Stomach (tissue), 9 donors: ENCODE results near the gene NOTCH4. TPM values are rescaled to one million over a fixed set of nuclear protein-coding genes. Genes with fewer than 3 reads are reported as not detected.

ENCODE experiments used
- DNase-seq, 2 donors: peaks; one replicate each; pipeline versions ENCODE4 v3.0.0 to v3.0.0-alpha.2; 2013 to 2019
- H3K27ac ChIP-seq, 5 donors: fragments of 200-600 bp in 4 of 5; sonication (generic) in 4 of 5; one replicate each; pipeline ENCODE4 v1.5.1; 2013 to 2019; ENCODE audit warnings: mild to moderate bottlenecking in 1 of 5, moderate library complexity in 1 of 5
- H3K27me3 ChIP-seq, 3 donors: fragments of 200-600 bp; sonication (generic); one replicate each; pipeline ENCODE4 v1.5.1; 2017 to 2019; ENCODE audit warnings: mixed run types in 1 of 3
- H3K36me3 ChIP-seq, 4 donors: fragments of 200-600 bp; sonication (generic); 1 replicate in 3 of 4; 2 replicates in 1 of 4; pipeline ENCODE4 v1.5.1; 2016 to 2019
- H3K4me1 ChIP-seq, 4 donors: fragments of 200-600 bp; sonication (generic); one replicate each; pipeline ENCODE4 v1.5.1; 2016 to 2019
- H3K4me3 ChIP-seq, 4 donors: fragments of 200-600 bp; sonication (generic) in 3 of 4; one replicate each; pipeline ENCODE4 v1.5.1; 2016 to 2019; ENCODE audit warnings: mild to moderate bottlenecking in 1 of 4
- H3K9me3 ChIP-seq, 4 donors: fragments of 200-600 bp; sonication (generic); one replicate each; pipeline ENCODE4 v1.5.1; 2016 to 2019
- CTCF ChIP-seq, 7 experiments: fragments of 450-650 bp in 4 of 7; fragments of 200-600 bp in 3 of 7; sonication (generic) in 3 of 7; IDR thresholded peaks; one replicate each; pipeline ENCODE4 v1.5.1; 2016 to 2019; ENCODE audit warnings: antibody characterized with exemption in 7 of 7, control low read depth in 2 of 7, mild to moderate bottlenecking in 1 of 7
- EP300 ChIP-seq: sonication (generic); formaldehyde crosslinking; IDR thresholded peaks from one replicate; pipeline ENCODE4 v1.6.1; 2017; ENCODE audit warnings: antibody characterized with exemption
- POLR2A ChIP-seq, 4 donors: fragments of 450-650 bp; IDR thresholded peaks; one replicate each; pipeline ENCODE4 v1.6.1; 2016; ENCODE audit warnings: antibody characterized with exemption in 4 of 4, control low read depth in 2 of 4, mild to moderate bottlenecking in 1 of 4, moderate library complexity in 1 of 4
- POLR2AphosphoS5 ChIP-seq, 3 donors: sonication (generic); formaldehyde crosslinking; IDR thresholded peaks; one replicate each; pipeline ENCODE4 v1.6.1; 2016; ENCODE audit warnings: antibody characterized with exemption in 3 of 3
- WGBS, 5 donors: extraction: QIAGEN DNeasy Blood & Tissue Kit in 3 of 5; methylation state at CpG; one replicate each; pipeline versions ENCODE4 v1.1.5 to v1.1.7; 2013 to 2018; 5-methylcytosine and 5-hydroxymethylcytosine counted together
- intact Hi-C: fragments of 100-400 bp; cut with DNase I; formaldehyde crosslinking; loops from one replicate; pipeline ENCODE4 v1.15.1; 2023; ENCODE audit warnings: low total_unique reads
- polyA plus RNA-seq, 3 donors: library from polyadenylated mRNA; stranded (reverse); fragments of 200-250 nt; gene quantifications; one replicate each; pipeline ENCODE4 v1.2.3, GENCODE V29; 2013
- total RNA-seq, 5 donors: library from RNA; depleted of rRNA; stranded (reverse); fragments of >200 nt; gene quantifications; one replicate each; pipeline versions ENCODE4 v1.1.0 to v1.2.3, GENCODE V29; 2014 to 2016
- donor health status: healthy with polysubstance abuse.
- donor health status: Bipolar disorder and iron deficiency.
- donor health status: healthy.

Gene NOTCH4
- total and polyA plus RNA-seq, 8 donors, result 7.3 to 45.5 (median 13.7) TPM

- Histone ChIP-seq H3K4me1 (peaks cover 34 to 54% (median 40%) of the 10 kb centered on the region in 4 donors), H3K9me3 (no peaks in the 10 kb centered on the region), H3K36me3 (peaks cover 42 to 73% (median 71%) of the 10 kb centered on the region in 4 donors), H3K27ac (peak overlapping the region; percentile 39 to 75 (median 69)), H3K4me3 (no peak overlapping the region), H3K27me3 (no peaks in the 10 kb centered on the region)
- no peak for DNase-seq
- intact Hi-C loops, result no loop called here
- TF ChIP-seq EP300, result no peak
- TF ChIP-seq POLR2A (IDR thresholded peaks at IDR 0.05), result no peak
- no peak for TF ChIP-seq POLR2AphosphoS5 (IDR thresholded peaks at IDR 0.05)
- TF ChIP-seq CTCF (IDR thresholded peaks at IDR 0.05), result no peak
- WGBS, 5 donors, result 37 to 63% (median 55%) methylated on average over 2 of the region's 2 CpGs
These were observed 55.5 kb downstream of the NOTCH4 start for GRCh38 chr6:32168350-32168749.

DNA sequence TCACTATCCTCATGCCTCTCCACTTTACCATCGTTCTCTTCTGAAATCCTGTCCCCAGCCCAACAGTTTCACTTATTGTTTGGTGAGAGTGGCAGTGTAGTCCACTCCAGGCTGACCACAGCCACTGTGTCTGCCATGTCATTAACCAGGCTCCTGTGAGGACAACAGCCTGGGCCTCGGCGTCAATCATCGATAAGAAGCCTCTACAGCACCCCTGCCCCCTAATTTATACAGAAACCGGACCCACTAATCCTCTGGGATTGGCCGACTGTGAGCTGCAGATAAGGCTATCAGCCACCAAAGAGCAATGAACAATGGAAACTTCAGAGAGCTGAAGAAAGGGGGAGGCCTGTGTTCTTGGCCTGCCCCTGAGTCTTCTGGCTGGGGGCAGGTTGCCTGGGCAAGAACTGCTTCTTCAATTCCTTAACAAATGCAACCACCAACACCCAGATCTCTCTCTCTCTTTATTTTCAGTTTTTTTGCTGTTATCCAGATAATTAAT lies 56.1 kb downstream of the NOTCH4 start:
- Histone ChIP-seq H3K4me1 (peaks cover 29 to 54% (median 37%) of the 10 kb centered on the region in 4 donors), H3K36me3 (peaks cover 42 to 78% (median 76%) of the 10 kb centered on the region in 4 donors), H3K9me3 (no peaks in the 10 kb centered on the region), H3K4me3 (no peak overlapping the region), H3K27me3 (no peaks in the 10 kb centered on the region), H3K27ac (peak overlapping the region; percentile 28 to 75 (median 69))
- no peak for TF ChIP-seq EP300
- 27 to 41% (median 36%) methylated on average over 6 of the region's 6 CpGs for WGBS, 5 donors
- intact Hi-C loops, result no loop called here
- peak in 1 of 2 donors; percentile 65 for DNase-seq

DNA sequence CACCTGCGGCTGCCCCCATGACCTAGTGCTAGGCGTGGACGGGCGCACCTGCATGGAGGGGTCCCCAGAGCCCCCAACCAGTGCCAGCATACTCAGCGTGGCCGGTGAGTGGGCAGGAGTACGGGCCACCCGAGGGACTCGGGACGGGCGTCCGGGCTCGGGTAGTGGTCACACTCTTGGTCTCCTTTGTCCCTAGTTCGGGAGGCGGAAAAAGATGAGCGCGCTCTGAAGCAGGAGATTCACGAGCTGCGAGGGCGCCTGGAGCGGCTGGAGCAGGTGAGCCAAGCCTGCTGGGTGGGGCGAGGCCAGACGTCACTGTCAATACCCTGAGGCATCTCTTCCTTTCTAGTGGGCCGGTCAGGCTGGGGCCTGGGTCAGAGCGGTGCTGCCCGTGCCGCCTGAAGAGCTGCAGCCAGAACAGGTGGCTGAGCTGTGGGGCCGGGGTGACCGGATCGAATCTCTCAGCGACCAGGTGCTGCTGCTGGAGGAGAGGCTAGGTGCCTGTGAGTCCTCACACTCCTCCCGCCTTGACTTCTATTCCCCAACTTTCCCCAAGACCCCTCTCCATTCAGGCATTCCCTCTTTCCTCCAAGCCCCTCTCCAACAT lies 56.6 kb downstream of the NOTCH4 start:
- DNase-seq, result no peak
- H3K9me3 ChIP-seq, result no peaks in the 10 kb centered on the region
- 53 to 79% (median 64%) methylated on average over 24 to 32 of the region's 32 CpGs for WGBS, 5 donors
- no peak for TF ChIP-seq POLR2A (IDR thresholded peaks at IDR 0.05)
- no peak for TF ChIP-seq POLR2AphosphoS5 (IDR thresholded peaks at IDR 0.05)
- TF ChIP-seq EP300, result no peak
- no peak for TF ChIP-seq CTCF (IDR thresholded peaks at IDR 0.05)
- peak overlapping the region; percentile 28 to 75 (median 69) for H3K27ac ChIP-seq
- H3K4me3 ChIP-seq, result no peak overlapping the region
- H3K36me3 ChIP-seq, result peaks cover 42 to 84% (median 81%) of the 10 kb centered on the region in 4 donors
- peaks cover 24 to 49% (median 36%) of the 10 kb centered on the region in 4 donors for H3K4me1 ChIP-seq
- H3K27me3 ChIP-seq, result no peaks in the 10 kb centered on the region
- intact Hi-C loops, result no loop called here

DNA sequence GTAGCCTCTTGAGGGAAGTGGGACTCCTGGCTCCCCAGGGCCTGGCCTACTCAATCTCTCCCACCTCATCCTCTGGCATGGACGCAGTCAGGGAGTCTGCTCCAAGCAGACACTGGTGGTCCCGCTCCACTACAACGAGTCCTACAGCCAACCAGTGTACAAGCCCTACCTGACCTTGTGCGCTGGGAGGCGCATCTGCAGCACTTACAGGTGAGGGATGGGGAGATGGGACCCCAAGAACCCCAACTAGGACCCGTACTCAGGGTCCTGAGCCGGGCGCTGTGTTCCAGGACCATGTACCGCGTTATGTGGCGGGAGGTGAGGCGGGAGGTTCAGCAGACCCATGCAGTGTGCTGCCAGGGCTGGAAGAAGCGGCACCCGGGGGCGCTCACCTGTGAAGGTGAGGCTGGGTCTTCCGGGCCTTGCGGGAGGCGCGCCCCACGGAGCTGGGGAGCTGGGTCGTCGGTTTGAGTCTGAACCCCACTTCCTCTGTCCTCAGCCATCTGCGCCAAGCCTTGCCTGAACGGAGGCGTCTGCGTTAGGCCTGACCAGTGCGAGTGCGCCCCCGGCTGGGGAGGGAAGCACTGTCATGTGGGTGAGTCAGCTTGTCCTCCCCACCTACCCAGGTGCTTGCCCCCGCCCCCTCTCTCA lies 57.3 kb downstream of the NOTCH4 start:
- 76 to 91% (median 84%) methylated on average over 23 to 30 of the region's 30 CpGs for WGBS, 5 donors
- H3K36me3 ChIP-seq, result peaks cover 42 to 91% (median 88%) of the 10 kb centered on the region in 4 donors
- TF ChIP-seq EP300 (no peak), CTCF (IDR thresholded peaks at IDR 0.05) (no peak), POLR2A (IDR thresholded peaks at IDR 0.05) (no peak), POLR2AphosphoS5 (IDR thresholded peaks at IDR 0.05) (no peak)
- intact Hi-C loops, result no loop called here
- H3K9me3 ChIP-seq, result no peaks in the 10 kb centered on the region
- H3K4me1 ChIP-seq, result peaks cover 24 to 49% (median 36%) of the 10 kb centered on the region in 4 donors
- no peaks in the 10 kb centered on the region for H3K27me3 ChIP-seq
- DNase-seq, result no peak
- no peak overlapping the region for H3K4me3 ChIP-seq
- peak overlapping the region in 4 of 5 donors; percentile 63 to 75 (median 72) for H3K27ac ChIP-seq
